H9 (cell line): ENCODE data around the gene DBNDD2. TPM values are rescaled to one million over a fixed set of nuclear protein-coding genes. Genes with fewer than 3 reads are reported as not detected.

ENCODE experiments used
- DNase-seq: peaks from one replicate; pipeline ENCODE4 v3.0.0-alpha.2; 2017
- H2AFZ ChIP-seq: one replicate; pipeline ENCODE4 v1.6.1; 2013; ENCODE audit warnings: mild to moderate bottlenecking, low read length, control low read depth, moderate library complexity
- H2AK5ac ChIP-seq: 2 replicates; pipeline ENCODE4 v1.6.1; 2013; ENCODE audit warnings: low read length, control low read depth, mixed read lengths; ENCODE audit not compliant: insufficient read length
- H2BK120ac ChIP-seq: one replicate; pipeline ENCODE4 v1.6.1; 2013; ENCODE audit warnings: low read depth, mild to moderate bottlenecking, low read length, control low read depth, inconsistent platforms; ENCODE audit not compliant: poor library complexity, severe bottlenecking
- H2BK12ac ChIP-seq: 2 replicates; pipeline ENCODE4 v1.6.1; 2013; ENCODE audit warnings: low read length, control low read depth, mixed read lengths, low read depth; ENCODE audit not compliant: insufficient read length
- H2BK15ac ChIP-seq: 2 replicates; pipeline ENCODE4 v1.6.1; 2013; ENCODE audit warnings: low read depth, low read length, control low read depth
- H2BK20ac ChIP-seq: one replicate; pipeline ENCODE4 v1.6.1; 2013; ENCODE audit warnings: low read depth, mild to moderate bottlenecking, low read length, control low read depth, inconsistent platforms; ENCODE audit not compliant: poor library complexity, severe bottlenecking
- H2BK5ac ChIP-seq: 2 replicates; pipeline ENCODE4 v1.6.1; 2013; ENCODE audit warnings: low read length, control low read depth, mixed read lengths; ENCODE audit not compliant: insufficient read length
- H3K14ac ChIP-seq: 2 replicates; pipeline ENCODE4 v1.6.1; 2013; ENCODE audit warnings: low read length, control low read depth; ENCODE audit not compliant: insufficient read depth
- H3K18ac ChIP-seq: 2 replicates; pipeline ENCODE4 v1.6.1; 2013; ENCODE audit warnings: low read depth, mild to moderate bottlenecking, mixed read lengths, low read length, control low read depth; ENCODE audit not compliant: insufficient read length
- H3K23ac ChIP-seq: 2 replicates; pipeline ENCODE4 v1.6.1; 2013; ENCODE audit warnings: low read length, control low read depth, mixed read lengths, low read depth; ENCODE audit not compliant: insufficient read length
- H3K23me2 ChIP-seq: 2 replicates; pipeline ENCODE4 v1.6.1; 2013; ENCODE audit warnings: low read depth, mild to moderate bottlenecking, mixed read lengths, low read length, control low read depth; ENCODE audit not compliant: insufficient read length, poor library complexity, severe bottlenecking
- H3K27ac ChIP-seq: 2 replicates; pipeline ENCODE4 v1.5.1; 2013; ENCODE audit warnings: low read length, control low read depth, mixed read lengths, low read depth; ENCODE audit not compliant: insufficient read length
- H3K27me3 ChIP-seq: 2 replicates; pipeline ENCODE4 v1.6.1; 2013; ENCODE audit warnings: low read length, control low read depth, inconsistent platforms; ENCODE audit not compliant: insufficient read depth
- H3K4ac ChIP-seq: 2 replicates; pipeline ENCODE4 v1.6.1; 2013; ENCODE audit warnings: low read depth, mild to moderate bottlenecking, control low read depth, inconsistent platforms, low read length, moderate library complexity
- H3K4me1 ChIP-seq: 2 replicates; pipeline ENCODE4 v1.6.1; 2013; ENCODE audit warnings: low read length, control low read depth, inconsistent platforms; ENCODE audit not compliant: insufficient read depth
- H3K4me2 ChIP-seq: 2 replicates; pipeline ENCODE4 v1.6.1; 2013; ENCODE audit warnings: low read length, control low read depth, mixed read lengths; ENCODE audit not compliant: insufficient read length, insufficient read depth
- H3K56ac ChIP-seq: 2 replicates; pipeline ENCODE4 v1.6.1; 2013; ENCODE audit warnings: low read depth, mild to moderate bottlenecking, mixed read lengths, low read length, control low read depth; ENCODE audit not compliant: insufficient read length
- H3K79me1 ChIP-seq: 2 replicates; pipeline ENCODE4 v1.6.1; 2013; ENCODE audit warnings: low read depth, mild to moderate bottlenecking, moderate library complexity, low read length, control low read depth, inconsistent platforms; ENCODE audit not compliant: insufficient read depth, poor library complexity, severe bottlenecking
- H3K79me2 ChIP-seq: 2 replicates; pipeline ENCODE4 v1.6.1; 2013; ENCODE audit warnings: low read length, control low read depth, inconsistent platforms; ENCODE audit not compliant: insufficient read depth
- H3K9ac ChIP-seq: 2 replicates; pipeline ENCODE4 v1.6.1; 2013; ENCODE audit warnings: low read length, control low read depth, mixed read lengths; ENCODE audit not compliant: insufficient read length; ENCODE audit errors: extremely low read depth
- H3K9me3 ChIP-seq: one replicate; pipeline ENCODE4 v1.6.1; 2013; ENCODE audit warnings: low read depth, low read length, inconsistent platforms; ENCODE audit not compliant: control insufficient read depth
- H3T11ph ChIP-seq: one replicate; pipeline ENCODE4 v1.6.1; 2013; ENCODE audit warnings: mild to moderate bottlenecking, low read length, control low read depth, inconsistent platforms
- H4K20me1 ChIP-seq: one replicate; pipeline ENCODE4 v1.6.1; 2013; ENCODE audit not compliant: control insufficient read depth, insufficient read length, insufficient read depth
- H4K5ac ChIP-seq: 2 replicates; pipeline ENCODE4 v1.6.1; 2013; ENCODE audit warnings: low read depth, mild to moderate bottlenecking, mixed read lengths, low read length, control low read depth; ENCODE audit not compliant: insufficient read length
- H4K8ac ChIP-seq: replicated peaks from 2 replicates; pipeline ENCODE4 v1.6.1; 2013; ENCODE audit warnings: low read length, control low read depth, mixed read lengths, low read depth; ENCODE audit not compliant: insufficient read length
- H4K91ac ChIP-seq: 2 replicates; pipeline ENCODE4 v1.6.1; 2013; ENCODE audit warnings: low read depth, mild to moderate bottlenecking, moderate library complexity, mixed read lengths, low read length, control low read depth; ENCODE audit not compliant: insufficient read length
- H3K27ac Mint-ChIP-seq, 3 experiments: 2 replicates in 2 of 3; 3 replicates in 1 of 3; pipeline ENCODE4 v1.8.0; 2020 to 2021; ENCODE audit warnings: mixed read lengths in 3 of 3, mild to moderate bottlenecking in 1 of 3, moderate library complexity in 1 of 3
- H3K27me3 Mint-ChIP-seq: 2 replicates; pipeline ENCODE4 v1.8.0; 2021; ENCODE audit warnings: low read depth, mild to moderate bottlenecking, moderate library complexity, mixed read lengths
- H3K36me3 Mint-ChIP-seq, 3 experiments: 2 replicates in 2 of 3; 3 replicates in 1 of 3; pipeline ENCODE4 v1.8.0; 2020 to 2021; ENCODE audit warnings: low read depth in 3 of 3, mixed read lengths in 3 of 3; ENCODE audit not compliant: insufficient read depth in 1 of 3
- H3K4me1 Mint-ChIP-seq, 2 experiments: 2 replicates each; pipeline ENCODE4 v1.8.0; 2020; ENCODE audit warnings: mixed read lengths in 2 of 2
- H3K4me3 Mint-ChIP-seq, 2 experiments: 2 replicates in 1 of 2; 3 replicates in 1 of 2; pipeline ENCODE4 v1.8.0; 2020 to 2021; ENCODE audit warnings: mild to moderate bottlenecking in 2 of 2, mixed read lengths in 2 of 2, moderate library complexity in 1 of 2
- H3K9me3 Mint-ChIP-seq, 2 experiments: 2 replicates in 1 of 2; 3 replicates in 1 of 2; pipeline ENCODE4 v1.8.0; 2020; ENCODE audit warnings: mild to moderate bottlenecking in 2 of 2, mixed read lengths in 2 of 2, moderate library complexity in 1 of 2
- CTCF ChIP-seq: fragments of 200-600 bp; sonication (generic); conservative IDR thresholded peaks from 3 replicates; pipeline ENCODE4 v1.8.0; 2021; ENCODE audit warnings: antibody characterized with exemption, mild to moderate bottlenecking
- WGBS: extraction: QIAGEN DNeasy Blood & Tissue Kit; methylation state at CpG from one replicate; pipeline ENCODE4 v1.1.7; 2013; ENCODE audit warnings: missing lambda C conversion rate, low lambda C conversion rate, mixed read lengths; ENCODE audit not compliant: insufficient read length; ENCODE audit errors: extremely low coverage; 5-methylcytosine and 5-hydroxymethylcytosine counted together
- total RNA-seq: library from RNA; stranded (reverse); gene quantifications from 2 replicates; pipeline ENCODE4 v1.2.1, GENCODE V29; 2021

DBNDD2 gene
- total RNA-seq, 1 experiment from 2014 or later, result 39.1 TPM

DNA sequence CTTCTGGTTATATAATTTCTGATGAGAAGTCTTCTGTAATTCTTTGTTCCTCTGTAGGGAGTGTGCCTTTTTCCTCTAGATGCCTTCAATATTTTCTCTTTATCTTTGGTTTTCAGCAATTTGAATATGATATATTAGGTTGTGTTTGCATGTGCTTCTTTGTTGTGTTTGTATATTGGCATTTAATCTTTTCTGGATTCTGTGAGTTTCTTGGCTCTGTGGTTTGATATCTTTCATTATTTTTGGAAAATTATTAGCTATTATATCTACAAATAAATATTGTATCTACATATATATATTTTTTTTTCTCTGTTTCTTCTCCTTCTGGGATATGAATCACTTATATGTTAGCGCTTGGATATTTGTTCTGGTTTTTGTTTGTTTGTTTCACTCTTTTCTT, 9.1 kb upstream of the DBNDD2 start:
- Histone ChIP-seq H2BK20ac (no peak overlapping the region), H3K23ac (no peak overlapping the region), H3K4me1 (no peaks in the 10 kb centered on the region), H2BK15ac (no peak overlapping the region), H4K20me1 (no peaks in the 10 kb centered on the region), H2BK12ac (no peak overlapping the region), H3K27me3 (no peaks in the 10 kb centered on the region), H2AK5ac (no peak overlapping the region), H3K23me2 (no peaks in the 10 kb centered on the region), H3K18ac (no peak overlapping the region), H3K14ac (no peak overlapping the region), H3K9ac (no peak overlapping the region), H3K79me2 (no peaks in the 10 kb centered on the region), H4K8ac (no peak overlapping the region), H3K56ac (no peak overlapping the region), H2BK5ac (no peak overlapping the region), H3T11ph (no peak overlapping the region), H2BK120ac (no peak overlapping the region), H4K91ac (no peak overlapping the region), H3K4ac (no peak overlapping the region), H2AFZ (no peak overlapping the region), H4K5ac (no peak overlapping the region), H3K4me2 (no peak overlapping the region), H3K79me1 (no peaks in the 10 kb centered on the region), H3K9me3 (no peaks in the 10 kb centered on the region), H3K27ac (no peak overlapping the region)
- Mint-ChIP-seq H3K4me1 (no peaks in the 10 kb centered on the region), H3K36me3 (peaks cover 7 to 25% (median 19%) of the 10 kb centered on the region in 3 experiments; a peak in 6 of 7 replicates), H3K9me3 (peaks cover 33 to 35% of the 10 kb centered on the region in 2 experiments), H3K4me3 (no peak overlapping the region), H3K27me3 (peaks cover 23% of the 10 kb centered on the region), H3K27ac (no peak overlapping the region)
- TF ChIP-seq CTCF, result no peak
- no peak for DNase-seq
- WGBS, result no CpG with 5 or more reads among the region's 1 CpG
